GF-D8 (cell line): ENCODE measurements around the gene TSC22D1.

ENCODE experiments used
- DNase-seq: peaks from one replicate; lab custom pipeline; 2025; lab: John Stamatoyannopoulos, UW

TSC22D1 gene

GRCh38 chr13:44452418-44452817 lies 123.7 kb downstream of the TSC22D1 start:
- no peak for DNase-seq

GRCh38 chr13:44451651-44452050 lies 124.5 kb downstream of the TSC22D1 start:
- no peak for DNase-seq

- DNase-seq, result no peak
Observed at GRCh38 chr13:44451126-44451525, 125.0 kb downstream of the TSC22D1 start.

- DNase-seq, result no peak
Observed at GRCh38 chr13:44449999-44450821, 125.9 kb downstream of the TSC22D1 start.

GRCh38 chr13:44448875-44449274 lies 127.3 kb downstream of the TSC22D1 start:
- DNase-seq, result no peak

GRCh38 chr13:44448373-44448772 lies 127.8 kb downstream of the TSC22D1 start:
- DNase-seq, result no peak

- no peak for DNase-seq
Observed at GRCh38 chr13:44447783-44448321, 128.3 kb downstream of the TSC22D1 start.

- DNase-seq, result no peak
Observed at GRCh38 chr13:44440046-44440608, 136.0 kb downstream of the TSC22D1 start.

GRCh38 chr13:44439452-44440024 lies 136.6 kb downstream of the TSC22D1 start:
- DNase-seq, result peak; percentile 61

- DNase-seq, result no peak
Observed at GRCh38 chr13:44438234-44438579, 137.9 kb downstream of the TSC22D1 start.

- DNase-seq, result peak; percentile 46
Observed at GRCh38 chr13:44437356-44438233, 138.5 kb downstream of the TSC22D1 start.

GRCh38 chr13:44436589-44437337 lies 139.4 kb downstream of the TSC22D1 start:
- DNase-seq, result peak; percentile 70

- no peak for DNase-seq
Observed at GRCh38 chr13:44435919-44436510, 140.1 kb downstream of the TSC22D1 start.

- DNase-seq, result peak; percentile 73
Observed at GRCh38 chr13:44435142-44435918, 140.8 kb downstream of the TSC22D1 start.

- DNase-seq, result no peak
Observed at GRCh38 chr13:44434766-44435141, 141.4 kb downstream of the TSC22D1 start.

- no peak for DNase-seq
Observed at GRCh38 chr13:44433863-44434765, 142.0 kb downstream of the TSC22D1 start.

- DNase-seq, result no peak
Observed at GRCh38 chr13:44432650-44433049, 143.5 kb downstream of the TSC22D1 start.

GRCh38 chr13:44431150-44431549 lies 145.0 kb downstream of the TSC22D1 start:
- DNase-seq, result no peak

- DNase-seq, result no peak
Observed at GRCh38 chr13:44429311-44429710, 146.8 kb downstream of the TSC22D1 start.
